GM18858 (cell line): Measurements from ENCODE around the gene LARGE1.
"Not testable (repeated sequence)": the region's sequence is repeated elsewhere in the genome, so short reads cannot be mapped to it uniquely, and the experiment has no call there.

ENCODE experiments used
- ATAC-seq: cut with Tn5 transposase; IDR thresholded peaks from one replicate; pipeline ENCODE4 v1.9.1; 2021; ENCODE audit not compliant: unreplicated experiment

The LARGE1 gene

GRCh38 chr22:33504941-33505625, 415.2 kb downstream of the LARGE1 start:
- ATAC-seq: no peak

- ATAC-seq: no peak
These were observed 424.2 kb downstream of the LARGE1 start for GRCh38 chr22:33496112-33496511.

- no peak for ATAC-seq
These were observed 426.6 kb downstream of the LARGE1 start for GRCh38 chr22:33493476-33494205.

- no peak for ATAC-seq
These were observed 428.0 kb downstream of the LARGE1 start for GRCh38 chr22:33492210-33492651.

GRCh38 chr22:33487041-33487716, 433.1 kb downstream of the LARGE1 start:
- no peak for ATAC-seq

- ATAC-seq: no peak
These were observed 438.7 kb downstream of the LARGE1 start for GRCh38 chr22:33481550-33481949.

- ATAC-seq: no peak
These were observed 442.9 kb downstream of the LARGE1 start for GRCh38 chr22:33477120-33478111.

- no peak for ATAC-seq
These were observed 443.6 kb downstream of the LARGE1 start for GRCh38 chr22:33476716-33477115.

GRCh38 chr22:33476206-33476605, 444.1 kb downstream of the LARGE1 start:
- ATAC-seq: no peak

GRCh38 chr22:33474587-33474986, 445.7 kb downstream of the LARGE1 start:
- no peak for ATAC-seq

GRCh38 chr22:33472462-33473344, 447.6 kb downstream of the LARGE1 start:
- peak; percentile 52 for ATAC-seq

- ATAC-seq: no peak
These were observed 449.8 kb downstream of the LARGE1 start for GRCh38 chr22:33470456-33470855.

- no peak for ATAC-seq
These were observed 452.6 kb downstream of the LARGE1 start for GRCh38 chr22:33467620-33468095.

GRCh38 chr22:33467080-33467479, 453.2 kb downstream of the LARGE1 start:
- no peak for ATAC-seq

GRCh38 chr22:33465554-33465953, 454.7 kb downstream of the LARGE1 start:
- ATAC-seq: no peak

- no peak for ATAC-seq
These were observed 455.6 kb downstream of the LARGE1 start for GRCh38 chr22:33464698-33465097.

GRCh38 chr22:33461698-33462434, 458.4 kb downstream of the LARGE1 start:
- no peak for ATAC-seq

GRCh38 chr22:33461245-33461644, 459.0 kb downstream of the LARGE1 start:
- not testable (repeated sequence) for ATAC-seq

GRCh38 chr22:33459137-33459536, 461.1 kb downstream of the LARGE1 start:
- ATAC-seq: no peak
